NCI-H526 treated with DMSO at 0.1 percent for 48 hours (cell line): ENCODE results near the gene ASB10.

Experiments used
- DNase-seq: peaks from one replicate; lab custom pipeline; 2025; lab: John Stamatoyannopoulos, UW

ASB10 gene

GRCh38 chr7:151135866-151136843 lies 50.9 kb downstream of the ASB10 start:
- DNase-seq = no peak

GRCh38 chr7:151135525-151135845 lies 51.6 kb downstream of the ASB10 start:
- no peak for DNase-seq

DNA sequence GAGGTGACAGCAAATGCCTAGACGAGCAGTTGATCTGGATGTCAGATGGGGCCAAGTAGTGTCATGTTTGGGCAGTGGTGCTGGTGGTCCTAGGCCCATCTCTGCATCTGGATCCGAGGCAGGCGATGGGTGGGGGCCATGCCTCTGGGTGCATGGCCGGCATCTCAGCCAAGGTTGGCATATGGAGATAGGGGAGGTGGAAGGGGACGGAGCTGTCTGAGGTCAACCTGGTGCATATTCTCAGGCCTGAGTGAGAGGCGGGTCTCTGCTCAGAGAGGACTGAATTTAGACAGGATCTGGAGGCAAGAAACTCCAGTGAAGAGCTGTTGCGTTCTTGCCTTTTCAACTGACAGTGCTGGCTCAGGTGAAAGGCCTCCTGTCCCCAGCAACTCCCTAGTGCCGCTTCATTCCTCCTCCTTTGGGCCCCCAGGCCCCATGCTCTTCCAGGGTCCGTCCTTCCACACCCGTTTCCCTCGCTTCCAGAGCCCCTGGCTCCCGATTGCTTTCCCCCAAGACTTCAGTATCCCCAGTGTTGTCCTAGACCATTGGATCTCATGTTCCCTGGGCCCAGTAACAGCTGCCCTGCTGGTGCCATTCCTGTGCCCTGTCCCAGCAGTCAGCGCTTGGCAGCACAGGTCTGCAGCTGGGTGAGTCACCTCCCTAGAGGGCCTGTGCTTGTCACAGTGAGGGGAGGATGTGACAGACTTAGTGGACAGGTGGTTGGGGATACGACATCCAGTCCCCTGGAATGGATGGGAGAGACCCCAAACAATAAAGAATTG lies 52.1 kb downstream of the ASB10 start:
- no peak for DNase-seq

DNA sequence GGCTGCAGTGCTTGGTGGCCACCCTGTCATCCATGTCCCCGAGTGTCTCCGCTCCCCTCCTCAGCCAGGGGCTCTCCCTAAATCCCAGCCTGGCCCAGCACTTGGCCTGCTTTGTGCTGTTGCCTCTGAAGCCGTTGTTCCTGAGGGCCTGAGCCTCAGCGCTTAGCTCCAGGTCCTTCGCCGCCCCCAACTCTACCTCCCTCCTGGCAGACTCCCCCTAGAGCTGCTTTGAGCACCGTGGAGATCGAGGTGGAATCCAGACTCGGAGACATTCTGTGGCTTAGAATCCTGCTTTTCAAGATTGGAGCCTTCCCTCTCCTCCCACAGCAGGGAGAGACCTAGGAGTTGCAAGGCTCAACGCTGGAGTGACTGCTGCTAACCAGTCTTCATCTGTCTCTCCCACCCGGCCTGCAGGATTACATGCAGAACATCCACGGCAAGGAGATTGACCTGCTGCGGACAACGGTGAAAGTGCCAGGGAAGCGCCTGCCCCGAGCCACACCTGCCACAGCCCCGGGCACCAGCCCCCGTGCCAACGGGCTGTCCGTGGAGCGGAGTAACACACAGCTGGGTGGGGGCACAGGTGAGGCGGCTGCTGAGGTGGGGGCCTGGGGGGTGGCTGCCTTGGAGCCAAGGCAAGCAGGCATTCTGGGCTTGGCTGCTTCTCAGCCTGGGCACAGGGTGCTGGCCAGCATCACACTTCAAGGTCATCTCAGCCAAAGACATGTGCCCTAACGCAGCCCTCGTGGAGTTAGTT lies 52.9 kb downstream of the ASB10 start:
- no peak for DNase-seq

GRCh38 chr7:151133266-151133985 lies 53.6 kb downstream of the ASB10 start:
- no peak for DNase-seq

GRCh38 chr7:151132461-151133205 lies 54.4 kb downstream of the ASB10 start:
- no peak for DNase-seq

DNA sequence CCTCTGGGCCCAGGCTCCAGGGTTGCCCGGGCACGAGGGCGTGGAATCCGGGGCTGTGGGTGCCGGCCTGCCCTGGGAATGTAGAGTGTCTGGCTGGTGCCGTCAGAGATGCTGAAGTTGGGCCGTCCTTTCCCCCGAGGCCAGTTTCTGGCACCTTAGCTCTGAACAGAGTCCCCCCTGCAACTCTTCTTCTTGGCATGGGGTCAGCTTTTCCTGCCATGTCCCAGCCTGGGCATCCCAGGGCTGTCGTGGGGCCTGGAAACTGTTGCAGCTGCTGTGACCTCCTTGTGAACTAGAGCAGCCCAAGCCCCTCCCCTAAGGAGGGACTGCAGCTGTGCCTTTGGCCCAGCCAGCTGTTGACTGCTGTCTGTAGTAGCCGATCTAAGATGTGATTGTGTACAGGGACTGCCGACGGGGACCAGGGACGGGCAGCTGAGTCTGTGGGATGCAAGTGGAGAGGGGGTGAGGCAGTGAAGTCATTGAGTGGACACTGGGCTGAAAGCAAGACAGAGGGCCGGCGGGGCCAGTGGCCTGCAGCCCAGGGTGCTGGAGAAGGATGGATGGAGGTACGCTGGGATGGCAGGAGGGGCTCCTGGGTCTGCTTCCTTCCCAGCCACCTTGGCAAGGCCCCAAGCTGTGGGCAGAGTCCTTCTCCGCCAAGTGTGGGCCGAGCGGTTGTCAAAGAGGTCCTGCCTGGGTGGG lies 55.3 kb downstream of the ASB10 start:
- no peak for DNase-seq

DNA sequence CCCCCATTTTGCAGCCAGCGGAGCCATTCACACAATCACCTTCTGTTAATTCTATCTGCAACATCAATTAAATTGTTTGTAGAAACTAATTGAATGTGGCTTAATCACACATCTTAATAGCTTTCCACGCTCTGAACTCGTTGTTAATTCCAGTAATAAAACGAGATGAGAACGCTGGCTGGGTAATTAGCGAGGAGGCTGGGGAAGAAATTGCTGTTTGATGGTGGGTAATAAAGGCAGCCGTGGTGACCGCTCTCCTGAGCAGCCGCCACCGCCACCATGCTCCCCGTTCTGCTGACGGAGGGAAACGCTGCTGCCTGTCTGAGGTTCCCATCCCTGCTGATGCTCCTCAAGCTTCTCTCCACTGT lies 55.8 kb downstream of the ASB10 start:
- DNase-seq = no peak

DNA sequence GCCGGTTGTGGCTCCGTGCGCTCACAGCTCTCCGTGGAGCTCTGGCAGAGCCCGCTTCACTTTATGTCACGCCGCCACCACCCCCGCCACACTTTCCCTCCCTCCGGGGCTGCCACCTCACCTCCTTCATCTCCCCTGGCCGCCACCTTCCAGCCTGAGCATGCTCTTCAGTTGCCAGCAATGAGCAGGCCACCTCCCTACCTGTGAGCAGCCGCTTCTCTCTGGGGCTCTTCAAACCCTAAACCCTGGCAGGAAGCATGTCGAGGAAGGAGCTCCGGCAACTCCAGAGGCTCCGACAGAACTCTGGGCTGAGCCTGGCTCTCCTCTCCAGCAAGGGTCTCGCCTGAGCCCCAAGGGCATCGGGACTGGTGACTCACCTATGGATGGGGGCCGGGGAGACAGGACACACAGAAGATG lies 56.3 kb downstream of the ASB10 start:
- no peak for DNase-seq

DNA sequence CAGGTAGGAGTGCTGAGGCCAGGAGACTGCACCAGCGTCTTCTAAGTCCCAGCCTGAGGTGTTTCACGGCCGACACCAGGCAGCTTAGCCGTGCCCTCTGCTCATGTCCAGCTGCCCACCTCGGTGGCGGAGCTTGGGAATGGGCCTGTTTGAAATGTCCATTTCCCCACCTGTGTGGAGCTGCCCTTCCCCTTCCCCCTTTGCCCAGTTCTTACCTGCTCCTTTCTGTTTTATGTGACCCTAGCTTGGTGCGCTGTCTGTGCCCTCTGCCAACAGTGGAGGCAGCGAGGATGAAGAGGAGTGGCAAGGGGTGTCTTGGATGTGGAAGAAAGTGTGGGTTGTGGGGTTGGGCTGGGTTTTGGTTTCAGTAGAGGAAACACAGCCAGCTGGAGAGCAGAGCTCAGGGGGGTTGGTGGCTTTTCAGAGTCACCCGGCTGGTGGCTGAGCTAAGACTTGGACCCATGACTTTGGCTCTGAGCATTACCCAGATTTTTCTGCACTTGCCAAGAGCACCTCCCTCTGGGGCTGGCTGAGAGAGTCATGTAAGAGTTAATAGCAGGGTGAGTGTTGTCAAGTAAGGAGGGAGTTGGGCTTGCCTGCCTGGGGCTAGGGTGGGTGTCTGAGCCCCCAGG lies 57.0 kb downstream of the ASB10 start:
- DNase-seq = no peak

- no peak for DNase-seq
Measured at GRCh38 chr7:151129117-151129959, 57.7 kb downstream of the ASB10 start.

DNA sequence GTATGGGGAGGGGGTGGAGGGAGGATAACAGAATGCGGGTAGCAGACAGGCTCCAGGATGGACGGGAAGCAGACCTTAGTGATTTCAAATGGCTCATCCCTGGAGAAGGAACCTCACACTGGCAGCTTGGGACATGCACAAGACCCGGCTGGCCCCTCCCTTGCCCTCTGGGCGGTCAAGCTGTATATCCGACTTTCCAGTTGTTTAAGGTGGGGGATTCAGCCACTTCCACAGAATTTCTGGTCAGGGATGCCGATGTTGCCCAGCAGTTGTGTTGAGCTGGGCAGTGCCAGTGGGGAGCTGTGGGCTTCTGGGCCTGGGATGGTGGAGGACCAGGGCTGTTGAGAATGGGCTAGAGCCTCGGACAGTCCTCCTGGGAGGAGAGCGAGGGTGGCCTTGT lies 58.3 kb downstream of the ASB10 start:
- DNase-seq = no peak

DNA sequence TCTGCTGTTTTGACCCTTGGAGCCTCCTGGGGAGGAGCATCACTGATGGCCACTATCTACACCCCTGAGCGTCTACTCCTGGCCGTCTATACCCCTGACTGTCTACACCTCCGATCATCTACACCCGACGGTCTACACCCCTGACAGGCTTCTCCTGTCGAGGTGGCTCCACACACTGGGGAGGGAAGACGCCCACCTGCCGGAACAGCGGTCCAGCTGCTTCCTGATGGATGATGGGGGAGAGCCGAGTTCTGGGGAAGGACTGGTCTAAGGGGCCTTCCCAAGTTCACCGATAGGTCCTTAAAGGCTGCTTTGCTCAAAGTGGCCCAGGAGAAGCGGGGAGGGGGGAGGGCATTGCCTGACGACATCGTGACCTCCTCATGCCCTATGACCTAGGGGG lies 58.9 kb downstream of the ASB10 start:
- no peak for DNase-seq

DNA sequence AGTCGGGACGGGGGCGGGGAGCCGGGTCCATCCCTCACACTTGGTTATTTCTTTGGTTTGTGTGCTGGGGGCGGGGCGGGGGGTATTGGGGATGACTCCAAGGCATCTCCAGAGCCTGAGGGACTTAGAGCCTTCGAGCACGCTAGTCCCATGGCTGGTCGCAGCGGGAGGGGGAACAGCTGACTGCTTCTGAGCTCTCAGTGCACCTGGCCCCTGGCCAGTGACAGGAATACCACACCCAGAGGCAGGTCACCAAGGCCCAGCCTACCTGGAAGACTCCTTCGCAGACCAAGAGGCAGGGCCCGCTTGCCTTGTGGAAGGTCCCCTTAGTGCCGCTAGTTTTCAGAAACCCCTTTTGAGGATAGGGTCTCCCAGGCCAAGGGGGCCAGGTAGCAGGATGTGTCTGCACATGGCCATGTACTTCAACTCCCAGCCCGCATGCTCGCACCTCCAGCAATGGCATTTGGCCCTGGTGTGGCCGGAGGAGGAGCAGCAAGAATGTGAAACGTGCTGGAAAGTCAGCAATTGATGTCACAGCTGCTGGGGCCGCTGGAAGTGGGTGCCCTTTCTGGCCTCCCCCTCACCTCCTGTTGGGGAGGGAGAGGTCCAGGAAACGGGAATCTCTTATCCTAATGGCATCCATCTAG lies 60.4 kb downstream of the ASB10 start:
- DNase-seq = no peak

DNA sequence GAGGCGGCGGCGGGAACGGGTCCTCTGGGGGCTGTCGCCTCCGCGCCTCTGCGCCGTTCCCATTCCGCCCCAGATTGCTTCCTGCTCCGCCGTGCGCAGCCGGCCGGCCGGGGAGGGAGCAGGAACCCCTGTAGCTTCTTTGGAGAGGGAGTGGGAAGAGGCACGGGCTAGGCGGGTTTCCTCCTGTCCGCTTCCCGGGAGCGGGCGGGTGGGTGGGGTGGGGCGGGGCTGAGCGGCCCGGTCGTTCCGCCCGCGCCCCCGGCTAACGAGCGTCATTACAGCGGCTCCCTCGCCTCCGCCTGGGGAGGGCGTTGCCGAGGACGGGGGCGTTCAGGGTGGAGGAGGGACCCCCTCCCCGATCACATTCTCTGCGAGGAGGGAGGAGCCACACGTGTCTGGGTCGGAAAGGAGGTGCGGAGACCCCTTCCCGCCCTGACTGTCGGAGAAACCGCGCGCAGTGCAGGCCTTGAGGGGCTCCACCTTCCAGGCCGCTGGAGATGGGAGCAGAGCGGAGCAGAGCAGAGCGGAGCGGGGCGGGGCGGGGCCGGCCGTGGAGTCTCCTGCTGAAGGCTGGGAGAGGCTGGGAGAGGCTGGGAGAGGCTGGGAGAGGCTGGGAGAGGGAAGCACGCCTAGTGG lies 61.1 kb downstream of the ASB10 start:
- DNase-seq = no peak
